ENCODE data around the gene TRMT1.
"Not testable (repeated sequence)": the region's sequence is repeated elsewhere in the genome, so short reads cannot be mapped to it uniquely, and the experiment has no call there.

Gene TRMT1

DNA sequence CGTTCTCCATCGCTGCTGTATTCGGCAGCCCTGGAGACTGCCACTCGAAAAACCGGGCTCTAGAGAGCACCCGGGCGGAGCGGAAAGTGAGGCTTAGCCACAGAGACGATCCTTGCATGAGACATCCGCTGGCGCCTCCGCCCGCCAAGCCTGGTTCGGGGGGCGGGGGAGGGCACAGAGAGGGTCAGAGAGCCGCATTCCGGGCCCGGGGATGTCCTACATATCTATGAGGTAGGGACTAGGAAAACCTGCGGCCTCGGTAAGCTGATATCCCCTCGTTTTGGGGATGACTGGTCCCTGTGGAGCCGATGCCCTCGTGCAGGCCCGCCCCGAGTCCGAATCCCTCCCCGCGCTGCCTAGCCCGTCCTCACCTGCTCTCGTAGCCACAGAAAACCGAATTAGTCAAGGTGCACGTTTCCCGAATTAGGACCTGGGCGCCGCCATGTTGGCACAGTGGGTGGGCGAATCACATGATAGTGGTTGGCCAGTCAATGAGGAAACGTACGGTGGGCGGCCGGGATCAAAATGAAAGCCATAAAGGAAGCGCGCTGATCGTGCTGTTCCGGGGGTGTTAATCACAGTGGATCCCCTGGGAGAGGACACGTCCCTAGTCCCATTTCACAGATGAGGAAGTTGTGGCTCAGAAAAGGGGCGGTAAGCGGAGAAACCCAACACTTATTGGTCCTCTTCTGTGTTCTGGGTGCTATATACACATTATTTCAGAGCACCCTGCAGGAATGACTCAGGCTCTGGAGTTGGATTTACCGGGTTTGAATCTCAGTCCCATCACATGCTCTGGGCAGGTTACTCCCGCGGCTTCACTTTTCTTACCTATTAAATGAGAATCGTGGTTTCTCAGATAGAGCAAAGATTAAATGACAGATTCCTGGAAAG, at the start of gene TRMT1:
Gene TRMT1, minus strand, starts transcription at position 459 of the 894 bp plus-strand sequence. Its CDS starts 341 bp downstream, at position 118.
- DNase-seq = peak; percentile 81

DNA sequence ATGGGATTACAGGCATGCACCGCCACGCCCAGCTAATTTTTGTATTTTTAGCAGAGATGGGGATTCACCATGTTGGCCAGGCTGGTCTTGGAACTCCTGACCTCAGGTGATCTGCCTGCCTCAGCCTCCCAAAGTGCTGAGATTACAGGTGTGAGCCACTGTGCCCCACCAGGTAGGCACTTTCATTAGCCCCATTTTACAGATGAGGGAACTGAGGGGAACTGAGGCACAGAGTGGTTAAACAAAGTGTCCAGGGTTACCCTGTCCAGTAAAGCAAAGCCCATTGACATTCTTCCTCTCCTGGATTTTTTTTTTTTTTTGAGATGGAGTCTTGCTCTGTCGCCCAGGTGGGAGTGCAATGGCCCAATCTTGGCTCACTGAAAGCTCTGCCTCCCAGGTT, 49.6 kb upstream of the TRMT1 start:
- not testable (repeated sequence) for DNase-seq

DNA sequence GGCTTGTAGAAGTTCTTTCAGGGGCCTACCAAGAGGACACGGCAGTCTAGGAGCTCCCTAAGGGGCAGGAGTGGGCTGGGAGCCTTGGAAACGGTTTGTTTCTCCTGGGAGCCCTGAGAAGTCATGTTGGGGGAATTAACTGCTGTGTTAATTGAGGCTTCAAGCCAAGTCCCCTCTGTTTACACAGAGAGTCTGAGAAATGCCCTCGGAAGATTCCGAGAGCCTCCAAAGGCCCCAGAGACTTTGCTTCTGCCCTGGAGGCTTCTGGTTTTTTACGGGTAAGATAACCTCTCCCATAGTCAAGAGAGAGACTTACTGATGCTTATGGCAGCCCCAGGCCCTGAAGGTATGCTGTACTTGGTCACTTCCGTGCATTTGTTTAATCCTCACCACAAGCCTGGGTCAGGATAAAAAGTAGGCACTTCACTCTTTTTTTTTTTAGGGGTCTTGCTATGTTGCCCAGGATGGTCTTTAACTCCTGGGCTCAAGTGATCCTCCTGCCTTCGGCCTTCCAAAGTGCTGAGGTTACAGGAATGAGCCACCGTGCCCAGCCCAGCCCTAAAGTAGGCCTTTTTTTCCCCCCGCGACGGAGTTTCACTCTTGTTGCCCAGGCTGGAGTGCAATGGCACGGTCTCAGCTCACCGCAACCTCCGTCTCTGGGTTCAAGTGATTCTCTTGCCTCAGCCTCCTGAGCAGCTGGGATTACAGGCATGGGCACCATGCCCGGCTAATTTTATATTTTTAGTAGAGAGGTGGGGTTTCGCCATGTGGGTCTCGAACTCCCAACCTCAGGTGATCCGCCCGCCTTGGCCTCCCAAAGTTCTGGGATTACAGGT, 48.8 kb upstream of the TRMT1 start:
- no peak for DNase-seq

- peak; percentile 18 for DNase-seq
Measured at GRCh38 chr19:13164343-13165161, 48.0 kb upstream of the TRMT1 start.

- peak; percentile 14 for DNase-seq
Measured at GRCh38 chr19:13163609-13164342, 47.2 kb upstream of the TRMT1 start.

GRCh38 chr19:13162724-13163608, 46.4 kb upstream of the TRMT1 start:
- DNase-seq = peak; percentile 72

- no peak for DNase-seq
Measured at GRCh38 chr19:13160557-13160956, 44.0 kb upstream of the TRMT1 start.

- DNase-seq = no peak
Measured at GRCh38 chr19:13159713-13160112, 43.2 kb upstream of the TRMT1 start.

DNA sequence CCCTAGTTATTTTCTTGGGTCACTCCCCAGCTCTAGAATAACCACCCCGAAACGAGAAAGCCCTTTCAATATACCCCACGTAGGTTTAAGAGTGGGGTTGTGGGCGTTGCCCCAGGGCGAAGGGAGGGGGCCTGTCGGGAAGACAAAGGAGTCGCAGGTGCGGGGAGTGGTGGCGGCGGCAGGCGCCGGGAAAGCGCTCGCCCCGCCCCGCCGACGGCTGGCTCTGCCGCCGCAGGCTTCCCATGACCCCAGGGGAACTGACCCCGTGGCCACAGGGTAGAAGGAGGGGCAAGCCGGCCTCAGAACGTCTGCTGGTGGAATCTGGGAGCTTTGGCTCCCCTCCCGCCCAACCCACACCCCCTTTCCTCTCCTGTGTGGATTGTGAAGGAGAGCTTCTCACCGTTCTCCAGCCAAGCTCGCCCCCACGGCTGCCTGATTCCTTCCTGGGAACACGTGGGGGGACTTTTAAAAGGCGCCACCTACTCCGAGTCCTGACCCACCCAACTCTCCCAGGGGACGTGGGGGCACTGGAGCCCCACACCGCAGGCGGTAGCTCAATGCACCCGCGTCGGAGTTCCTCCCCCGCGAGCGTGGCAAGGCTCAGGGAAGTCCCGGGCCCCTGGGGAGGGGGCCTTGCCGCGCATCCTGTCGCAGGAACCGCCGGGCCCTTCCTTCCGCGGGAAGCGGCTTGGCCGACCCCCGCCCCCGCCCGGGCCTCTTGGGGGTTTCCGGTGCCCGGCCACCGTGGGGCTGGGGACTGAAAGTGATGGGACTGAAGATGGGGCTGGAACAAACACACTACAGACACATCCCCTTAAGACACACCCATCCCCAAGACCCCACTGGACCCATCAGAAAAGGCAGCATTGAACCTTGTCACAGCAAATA, 39.2 kb upstream of the TRMT1 start:
- DNase-seq = peak; percentile 71

GRCh38 chr19:13154911-13155471, 38.5 kb upstream of the TRMT1 start:
- peak; percentile 78 for DNase-seq

GRCh38 chr19:13154241-13154778, 37.8 kb upstream of the TRMT1 start:
- peak; percentile 50 for DNase-seq

DNA sequence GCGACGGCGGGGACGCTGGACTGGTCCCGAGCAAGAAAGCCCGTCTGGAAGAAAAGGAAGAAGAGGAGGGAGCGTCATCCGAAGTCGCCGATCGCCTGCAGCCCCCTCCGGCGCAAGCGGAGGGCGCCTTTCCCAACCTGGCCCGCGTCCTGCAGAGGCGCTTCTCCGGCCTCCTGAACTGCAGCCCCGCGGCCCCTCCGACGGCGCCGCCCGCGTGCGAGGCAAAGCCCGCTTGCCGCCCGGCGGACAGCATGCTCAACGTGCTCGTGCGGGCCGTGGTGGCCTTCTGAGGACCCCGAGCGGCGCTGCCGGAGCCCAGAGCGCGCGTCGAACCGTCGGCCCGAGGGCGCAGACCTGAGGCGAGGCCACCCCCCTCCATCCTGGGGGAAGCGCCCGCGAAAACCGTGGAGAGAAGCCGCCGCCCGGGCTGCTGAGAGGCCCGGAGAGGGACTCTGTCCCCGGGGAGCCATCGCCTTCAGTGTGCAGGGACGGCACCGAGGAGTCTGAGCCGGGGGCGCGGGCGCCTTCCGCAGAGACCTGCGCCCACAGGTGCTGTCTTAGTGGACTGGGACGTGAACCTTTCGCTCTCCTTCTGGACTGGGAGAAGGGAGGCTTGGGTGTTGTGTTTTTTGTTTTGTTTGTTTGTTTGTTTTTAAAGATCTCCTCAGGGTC, 37.2 kb upstream of the TRMT1 start:
- DNase-seq = peak; percentile 35

DNA sequence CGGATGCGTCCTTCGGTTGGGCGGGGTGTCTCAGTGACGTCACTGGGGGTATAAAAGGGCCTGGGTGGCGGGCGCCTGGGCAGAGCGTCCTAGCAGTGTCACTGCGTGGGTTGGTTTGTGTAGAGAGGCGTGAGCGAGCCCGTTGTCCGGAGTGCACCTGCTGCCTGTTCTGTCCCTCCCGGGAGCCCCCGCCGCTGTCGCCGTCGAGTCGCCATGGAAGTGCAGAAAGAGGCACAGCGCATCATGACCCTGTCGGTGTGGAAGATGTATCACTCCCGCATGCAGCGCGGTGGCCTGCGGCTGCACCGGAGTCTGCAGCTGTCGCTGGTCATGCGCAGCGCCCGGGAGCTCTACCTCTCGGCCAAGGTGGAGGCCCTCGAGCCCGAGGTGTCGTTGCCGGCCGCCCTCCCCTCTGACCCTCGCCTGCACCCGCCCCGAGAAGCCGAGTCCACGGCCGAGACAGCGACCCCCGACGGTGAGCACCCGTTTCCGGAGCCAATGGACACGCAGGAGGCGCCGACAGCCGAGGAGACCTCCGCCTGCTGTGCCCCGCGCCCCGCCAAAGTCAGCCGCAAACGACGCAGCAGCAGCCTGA, 36.5 kb upstream of the TRMT1 start:
- peak; percentile 97 for DNase-seq

- no peak for DNase-seq
Measured at GRCh38 chr19:13152356-13152973, 35.9 kb upstream of the TRMT1 start.

- DNase-seq = peak; percentile 94
Measured at GRCh38 chr19:13151605-13152355, 35.2 kb upstream of the TRMT1 start.

DNA sequence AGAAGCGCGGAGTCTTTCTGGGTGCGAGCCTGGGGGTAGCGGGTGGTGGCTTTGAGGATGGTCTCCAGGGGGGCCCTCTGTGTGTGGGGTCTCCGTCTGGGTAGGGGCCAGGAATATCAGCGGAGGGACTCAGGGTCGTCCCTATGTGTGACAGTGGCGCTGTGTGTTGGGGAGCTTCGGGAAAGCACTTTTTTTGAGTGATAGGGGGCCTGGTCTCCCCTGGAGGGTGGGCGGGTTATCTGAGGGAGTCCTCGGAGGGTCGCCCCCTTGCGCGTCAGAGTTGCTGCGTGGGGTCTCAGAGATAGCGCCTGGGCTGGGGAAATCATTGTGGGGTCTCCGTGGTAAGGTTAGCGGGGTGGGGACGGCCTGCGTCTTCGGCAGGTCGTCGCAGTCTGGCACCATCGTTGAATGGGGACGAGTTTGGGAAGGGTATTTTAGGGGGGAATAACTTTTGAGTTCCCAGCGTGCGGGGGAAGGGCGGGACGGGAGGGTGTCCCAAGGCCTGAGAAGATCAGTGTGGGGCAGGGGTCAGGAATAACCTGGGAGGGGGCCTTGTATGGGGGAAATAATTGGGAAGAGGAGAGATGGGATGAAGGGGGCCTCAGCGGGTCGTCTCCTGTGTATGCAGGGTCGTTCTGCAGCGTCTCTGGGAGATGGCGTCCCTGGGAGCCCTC, 34.5 kb upstream of the TRMT1 start:
- peak; percentile 25 for DNase-seq

All from activated CD4-positive, alpha-beta T cell treated with anti-CD3 and anti-CD28 coated beads for 1 hour (primary cell).